CD14-positive monocyte (primary cell): Measurements from ENCODE around the gene DIAPH2. TPM values are rescaled to one million over a fixed set of nuclear protein-coding genes. Genes with fewer than 3 reads are reported as not detected.

ENCODE experiments used
- DNase-seq, 3 donors: peaks; one replicate each; pipeline ENCODE4 v3.0.0-alpha.2; 2011 to 2022
- H2AFZ ChIP-seq: 2 replicates; pipeline ENCODE4 v1.6.0; 2012; ENCODE audit warnings: mild to moderate bottlenecking, low read depth, low read length, inconsistent platforms; ENCODE audit not compliant: insufficient read depth, poor library complexity, severe bottlenecking
- H3K27ac ChIP-seq, 2 donors: 1 replicate in 1 of 2; 2 replicates in 1 of 2; pipeline ENCODE4 v1.5.1; 2012 to 2013; ENCODE audit warnings: low read length in 2 of 2, control low read depth in 1 of 2, inconsistent platforms in 1 of 2, low read depth in 1 of 2, mild to moderate bottlenecking in 1 of 2
- H3K27me3 ChIP-seq, 2 donors: one replicate each; pipeline versions ENCODE4 v1.6.0 to v1.6.1; 2011 to 2013; ENCODE audit warnings: low read length in 2 of 2; ENCODE audit not compliant: control insufficient read depth in 2 of 2, insufficient read depth in 2 of 2
- H3K36me3 ChIP-seq, 2 donors: replicated peaks in 1 of 2; 1 replicate in 1 of 2; 2 replicates in 1 of 2; pipeline versions ENCODE4 v1.5.1 to v1.6.1; 2012 to 2013; ENCODE audit warnings: low read length in 2 of 2, control low read depth in 1 of 2, inconsistent platforms in 1 of 2, mild to moderate bottlenecking in 1 of 2; ENCODE audit not compliant: insufficient read depth in 2 of 2, control insufficient read depth in 1 of 2
- H3K4me1 ChIP-seq, 2 donors: 1 replicate in 1 of 2; 2 replicates in 1 of 2; pipeline versions ENCODE4 v1.5.1 to v1.6.1; 2012 to 2013; ENCODE audit warnings: low read length in 2 of 2, control low read depth in 1 of 2, inconsistent platforms in 1 of 2, mild to moderate bottlenecking in 1 of 2, moderate library complexity in 1 of 2; ENCODE audit not compliant: insufficient read depth in 2 of 2, control insufficient read depth in 1 of 2
- H3K4me2 ChIP-seq: replicated peaks from 2 replicates; pipeline ENCODE3; 2012; ENCODE audit warnings: low read length, moderate library complexity, mild to moderate bottlenecking; ENCODE audit not compliant: poor library complexity, severe bottlenecking; ENCODE audit errors: extremely low read depth
- H3K4me3 ChIP-seq, 3 experiments: fragments of 200-600 bp in 1 of 3; sonication (generic) in 1 of 3; replicated peaks in 1 of 3; 1 replicate in 2 of 3; 2 replicates in 1 of 3; pipeline ENCODE4 v1.5.1; 2011 to 2013; ENCODE audit warnings: low read length in 3 of 3, mild to moderate bottlenecking in 3 of 3, control low read depth in 2 of 3, low read depth in 2 of 3, inconsistent platforms in 1 of 3, moderate library complexity in 1 of 3
- H3K79me2 ChIP-seq: 2 replicates; pipeline ENCODE4 v1.6.0; 2012; ENCODE audit warnings: mild to moderate bottlenecking, control low read depth, inconsistent platforms, low read length, moderate library complexity; ENCODE audit not compliant: insufficient read depth
- H3K9ac ChIP-seq: 2 replicates; pipeline ENCODE4 v1.6.0; 2017; ENCODE audit warnings: low read length, mild to moderate bottlenecking; ENCODE audit not compliant: insufficient read depth, poor library complexity, severe bottlenecking
- H3K9me3 ChIP-seq, 2 donors: replicated peaks in 1 of 2; 1 replicate in 1 of 2; 2 replicates in 1 of 2; pipeline versions ENCODE4 v1.5.1 to v1.6.1; 2012 to 2013; ENCODE audit warnings: low read length in 2 of 2, control low read depth in 1 of 2; ENCODE audit not compliant: control insufficient read depth in 1 of 2, insufficient read depth in 1 of 2
- H4K20me1 ChIP-seq: 2 replicates; pipeline ENCODE4 v1.6.0; 2012; ENCODE audit warnings: mild to moderate bottlenecking, low read length, control low read depth, moderate library complexity; ENCODE audit not compliant: insufficient read depth
- H3K27ac Mint-ChIP-seq, 7 donors: one replicate each; pipeline ENCODE4 v1.8.0; 2020; ENCODE audit warnings: mild to moderate bottlenecking in 7 of 7, mixed read lengths in 7 of 7, moderate library complexity in 6 of 7, inconsistent platforms in 2 of 7
- H3K27me3 Mint-ChIP-seq, 3 donors: one replicate each; pipeline ENCODE4 v1.8.0; 2021 to 2022; ENCODE audit warnings: low read depth in 3 of 3, mild to moderate bottlenecking in 3 of 3, mixed read lengths in 3 of 3, moderate library complexity in 3 of 3, inconsistent platforms in 1 of 3
- H3K36me3 Mint-ChIP-seq, 2 donors: one replicate each; pipeline ENCODE4 v1.8.0; 2020; ENCODE audit warnings: mixed read lengths in 2 of 2, inconsistent platforms in 1 of 2, mild to moderate bottlenecking in 1 of 2
- H3K4me1 Mint-ChIP-seq: one replicate; pipeline ENCODE4 v1.8.0; 2020; ENCODE audit warnings: mild to moderate bottlenecking, mixed read lengths
- H3K4me3 Mint-ChIP-seq, 2 donors: one replicate each; pipeline ENCODE4 v1.8.0; 2020; ENCODE audit warnings: mild to moderate bottlenecking in 2 of 2, mixed read lengths in 2 of 2, moderate library complexity in 1 of 2
- H3K9me3 Mint-ChIP-seq, 7 donors: one replicate each; pipeline ENCODE4 v1.8.0; 2020 to 2022; ENCODE audit warnings: mixed read lengths in 7 of 7, mild to moderate bottlenecking in 6 of 7, moderate library complexity in 6 of 7, inconsistent platforms in 2 of 7
- WGBS: methylation state at CpG from one replicate; pipeline ENCODE4 v1.1.5; 2013; ENCODE audit warnings: missing lambda C conversion rate; ENCODE audit not compliant: insufficient coverage; 5-methylcytosine and 5-hydroxymethylcytosine counted together
- intact Hi-C, 2 donors: fragments of 100-400 bp; cut with micrococcal nuclease; formaldehyde crosslinking; loops; one replicate each; pipeline versions ENCODE4 v1.15.0 to v1.15.1; 2023
- polyA plus RNA-seq, 3 donors: library from polyadenylated mRNA; depleted of rRNA in 1 of 3; unstranded in 2 of 3; stranded (reverse) in 1 of 3; fragments of 300-500 nt in 2 of 3; fragments of >200 nt in 1 of 3; fragmentation: Illumina TruSeq in 2 of 3; gene quantifications; 1 replicate in 2 of 3; 2 replicates in 1 of 3; pipeline ENCODE4 v1.2.3, GENCODE V29; 2012 to 2021
- TF ChIP-seq, protein P1 (sequence below): fragments of 200-600 bp; IDR thresholded peaks from one replicate; pipeline ENCODE4 v1.8.0; 2022; ENCODE audit warnings: antibody characterized with exemption, mild to moderate bottlenecking

DIAPH2 gene
- polyA plus RNA-seq, 3 donors, result 9.5 to 20.5 (median 11.4) TPM

DNA sequence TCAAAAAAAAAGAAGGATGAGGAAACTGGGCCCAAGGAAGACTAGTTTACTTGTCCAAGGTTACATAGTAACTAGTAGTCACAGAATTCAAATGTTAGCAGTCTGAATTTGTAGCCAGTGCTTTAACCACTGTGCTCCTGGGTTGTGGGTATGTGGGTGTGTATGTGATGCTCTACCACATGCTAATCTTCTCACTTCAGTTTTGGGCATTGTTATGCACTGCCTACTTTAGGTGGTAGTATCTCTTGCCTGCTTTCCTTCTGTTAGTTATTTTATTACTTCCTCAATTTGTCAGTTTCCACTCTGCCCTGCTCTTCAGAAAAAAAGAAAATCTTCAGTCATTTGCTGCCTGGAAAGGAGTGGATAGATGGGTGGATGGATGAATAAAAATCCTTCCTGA lies 418.3 kb downstream of the DIAPH2 start:
- no peaks in the 10 kb centered on the region for H3K4me1 Mint-ChIP-seq
- Histone ChIP-seq H3K9me3 (no peaks in the 10 kb centered on the region), H3K79me2 (no peaks in the 10 kb centered on the region), H3K4me3 (no peak overlapping the region), H3K27ac (no peak overlapping the region), H3K36me3 (peaks cover 12 to 25% of the 10 kb centered on the region in 2 donors), H3K9ac (no peak overlapping the region), H3K4me2 (no peak overlapping the region), H3K4me1 (no peaks in the 10 kb centered on the region), H4K20me1 (no peaks in the 10 kb centered on the region), H2AFZ (no peak overlapping the region), H3K27me3 (no peaks in the 10 kb centered on the region)
- intact Hi-C loops, result no loop called here
- TF ChIP-seq, protein P1, sequence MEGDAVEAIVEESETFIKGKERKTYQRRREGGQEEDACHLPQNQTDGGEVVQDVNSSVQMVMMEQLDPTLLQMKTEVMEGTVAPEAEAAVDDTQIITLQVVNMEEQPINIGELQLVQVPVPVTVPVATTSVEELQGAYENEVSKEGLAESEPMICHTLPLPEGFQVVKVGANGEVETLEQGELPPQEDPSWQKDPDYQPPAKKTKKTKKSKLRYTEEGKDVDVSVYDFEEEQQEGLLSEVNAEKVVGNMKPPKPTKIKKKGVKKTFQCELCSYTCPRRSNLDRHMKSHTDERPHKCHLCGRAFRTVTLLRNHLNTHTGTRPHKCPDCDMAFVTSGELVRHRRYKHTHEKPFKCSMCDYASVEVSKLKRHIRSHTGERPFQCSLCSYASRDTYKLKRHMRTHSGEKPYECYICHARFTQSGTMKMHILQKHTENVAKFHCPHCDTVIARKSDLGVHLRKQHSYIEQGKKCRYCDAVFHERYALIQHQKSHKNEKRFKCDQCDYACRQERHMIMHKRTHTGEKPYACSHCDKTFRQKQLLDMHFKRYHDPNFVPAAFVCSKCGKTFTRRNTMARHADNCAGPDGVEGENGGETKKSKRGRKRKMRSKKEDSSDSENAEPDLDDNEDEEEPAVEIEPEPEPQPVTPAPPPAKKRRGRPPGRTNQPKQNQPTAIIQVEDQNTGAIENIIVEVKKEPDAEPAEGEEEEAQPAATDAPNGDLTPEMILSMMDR, result no peak
- H3K27me3 Mint-ChIP-seq, result peaks cover 0 to 2% (median 0%) of the 10 kb centered on the region in 3 donors
- DNase-seq, result no peak
- H3K36me3 Mint-ChIP-seq, result peaks cover 19 to 25% of the 10 kb centered on the region in 2 donors
- H3K27ac Mint-ChIP-seq, result no peak overlapping the region
- no peak overlapping the region for H3K4me3 Mint-ChIP-seq
- no peaks in the 10 kb centered on the region for H3K9me3 Mint-ChIP-seq

DNA sequence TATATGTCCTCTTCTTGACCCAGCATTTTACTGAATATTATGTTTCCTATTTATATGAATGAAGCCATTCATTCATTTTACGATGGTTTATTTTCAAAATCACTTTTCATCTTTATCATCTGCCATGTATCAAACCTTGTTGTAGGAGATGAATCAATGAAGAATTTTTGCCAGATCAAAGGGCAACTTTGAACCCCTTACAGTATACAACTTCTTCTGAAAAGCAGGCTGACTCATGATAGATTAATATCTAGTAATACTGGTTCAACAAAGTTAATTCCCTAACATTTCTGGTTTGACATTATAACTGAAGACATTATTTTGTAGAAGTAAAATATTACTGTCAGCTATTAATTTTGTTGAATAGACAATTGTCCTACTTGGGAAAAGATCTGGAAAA lies 425.1 kb downstream of the DIAPH2 start:
- Histone ChIP-seq H3K9ac (no peak overlapping the region), H3K27me3 (no peaks in the 10 kb centered on the region), H3K9me3 (no peaks in the 10 kb centered on the region), H3K36me3 (peaks cover 0 to 5% of the 10 kb centered on the region in 2 donors), H3K79me2 (no peaks in the 10 kb centered on the region), H3K4me2 (no peak overlapping the region), H3K4me1 (no peaks in the 10 kb centered on the region), H3K4me3 (no peak overlapping the region), H3K27ac (no peak overlapping the region), H2AFZ (no peak overlapping the region), H4K20me1 (no peaks in the 10 kb centered on the region)
- WGBS, result no CpG with 5 or more reads among the region's 1 CpG
- Mint-ChIP-seq H3K27ac (no peak overlapping the region), H3K4me1 (no peaks in the 10 kb centered on the region), H3K9me3 (no peaks in the 10 kb centered on the region), H3K4me3 (no peak overlapping the region), H3K36me3 (peaks cover 4 to 11% of the 10 kb centered on the region in 2 donors), H3K27me3 (peaks cover 0 to 2% (median 0%) of the 10 kb centered on the region in 3 donors)
- TF ChIP-seq, protein P1, result no peak
- DNase-seq, result no peak
- intact Hi-C loops, result no loop called here
